GM04503 (cell line): ENCODE results near the gene SRRM4.

Source experiments
- DNase-seq: peaks from one replicate; pipeline ENCODE4 v3.0.0-alpha.2; 2012; ENCODE audit warnings: low read depth

The SRRM4 gene

GRCh38 chr12:119122047-119122446 is 140.7 kb downstream of the SRRM4 start:
- no peak for DNase-seq

- DNase-seq, result no peak
Observed at GRCh38 chr12:119122751-119123150, 141.4 kb downstream of the SRRM4 start.

DNA sequence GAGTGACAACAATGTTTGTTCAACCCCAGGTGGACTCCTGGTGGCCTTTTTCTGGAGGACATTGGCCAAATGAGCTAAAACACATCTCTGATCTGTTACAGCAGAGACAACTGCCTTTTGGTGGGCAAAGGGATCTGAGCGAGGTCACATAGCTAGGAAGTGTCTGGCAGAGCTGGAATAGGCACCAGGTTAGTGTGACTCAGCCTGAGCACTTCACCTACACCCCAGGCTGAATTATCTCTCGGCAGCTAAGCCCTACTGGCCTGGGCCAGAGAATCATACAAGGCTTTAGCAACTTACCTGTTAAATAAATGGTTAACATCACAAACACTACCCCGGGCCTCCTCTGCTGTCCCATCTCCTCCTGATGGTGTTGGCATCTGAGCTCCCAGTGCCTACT is 147.2 kb downstream of the SRRM4 start:
- no peak for DNase-seq

DNA sequence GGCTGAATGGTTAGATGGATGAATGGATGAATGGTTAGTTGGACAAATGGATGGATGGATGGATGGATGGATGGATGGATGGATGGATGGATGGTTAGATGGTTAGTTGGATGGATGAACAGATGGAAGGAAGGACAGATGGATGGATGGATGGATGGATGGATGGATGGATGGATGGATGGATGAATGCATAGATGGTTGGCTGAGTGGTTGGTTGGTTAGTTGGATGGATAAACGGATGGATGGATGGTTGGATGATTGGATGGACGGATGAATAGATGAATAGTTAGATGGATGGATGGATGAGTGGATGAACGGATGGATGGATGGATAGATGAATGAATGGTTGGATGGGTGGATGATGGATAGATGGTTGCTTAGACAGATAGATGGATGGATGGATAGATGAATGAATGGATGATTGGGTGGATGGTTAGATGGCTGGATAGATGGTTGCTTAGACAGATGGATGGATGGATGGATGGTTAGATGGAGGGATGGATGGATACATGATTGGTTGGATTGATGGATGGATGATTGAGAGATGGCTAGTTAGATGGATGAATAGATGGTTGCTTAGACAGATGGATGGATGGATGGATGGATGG is 148.6 kb downstream of the SRRM4 start:
- no peak for DNase-seq

DNA sequence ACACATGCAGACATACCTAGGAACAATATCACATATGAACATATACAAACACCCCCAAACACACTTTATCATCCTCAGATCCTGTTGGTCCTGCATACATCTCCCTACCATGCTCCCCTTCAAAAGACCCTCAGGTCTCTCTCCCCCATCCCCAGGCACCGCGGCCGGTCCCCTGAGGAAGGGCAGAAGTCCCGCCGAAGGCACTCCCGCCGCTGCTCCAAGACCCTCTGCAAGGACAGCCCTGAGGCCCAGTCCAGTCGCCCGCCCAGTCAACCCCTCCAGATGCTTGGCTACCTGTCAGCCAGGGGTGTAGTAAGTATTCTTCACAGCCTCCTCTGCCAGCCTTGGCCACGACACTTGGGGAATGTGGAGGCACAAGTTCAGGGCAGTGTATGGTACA is 149.2 kb downstream of the SRRM4 start:
- DNase-seq, result no peak

- no peak for DNase-seq
Observed at GRCh38 chr12:119134284-119135072, 153.1 kb downstream of the SRRM4 start.

- no peak for DNase-seq
Observed at GRCh38 chr12:119136811-119137410, 155.6 kb downstream of the SRRM4 start.

DNA sequence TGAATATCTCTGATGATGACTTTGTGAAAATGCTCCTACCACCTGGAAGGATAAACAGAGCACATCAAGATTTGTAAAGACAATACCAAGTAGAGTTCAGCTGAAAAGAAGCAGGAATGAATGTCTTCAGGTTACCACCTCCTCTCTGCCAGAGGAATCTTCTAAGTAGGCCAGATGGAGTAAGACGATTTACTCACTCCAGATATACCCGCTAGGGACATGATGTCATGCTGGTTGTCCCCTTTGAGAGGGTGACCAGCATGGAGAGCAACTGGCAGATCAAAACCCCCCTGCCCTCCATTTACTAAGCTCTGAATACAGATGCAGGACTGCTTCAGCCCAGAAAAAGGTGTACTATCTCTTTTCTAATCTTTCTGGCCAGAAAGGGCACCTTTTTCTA is 158.1 kb downstream of the SRRM4 start:
- no peak for DNase-seq

DNA sequence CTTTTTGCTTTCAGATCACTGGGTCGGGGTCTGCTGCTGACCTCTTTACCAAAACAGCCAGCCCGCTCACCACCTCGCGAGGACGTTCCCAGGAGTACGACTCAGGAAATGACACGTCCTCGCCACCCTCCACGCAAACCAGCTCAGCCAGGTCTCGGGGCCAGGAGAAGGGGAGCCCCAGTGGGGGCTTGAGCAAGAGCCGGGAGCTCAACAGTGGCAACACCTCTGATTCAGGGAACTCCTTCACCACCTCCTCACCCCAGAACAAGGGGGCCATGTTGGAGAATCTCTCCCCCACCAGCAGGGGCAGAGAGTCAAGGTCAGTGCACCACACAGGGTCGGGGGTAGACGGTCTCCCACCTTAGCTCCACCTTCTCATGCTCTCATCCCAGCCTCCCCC is 164.0 kb downstream of the SRRM4 start:
- DNase-seq, result no peak

GRCh38 chr12:119147847-119148448 is 166.6 kb downstream of the SRRM4 start:
- no peak for DNase-seq

- DNase-seq, result no peak
Observed at GRCh38 chr12:119149270-119149669, 167.9 kb downstream of the SRRM4 start.

- DNase-seq, result no peak
Observed at GRCh38 chr12:119151445-119152026, 170.2 kb downstream of the SRRM4 start.

DNA sequence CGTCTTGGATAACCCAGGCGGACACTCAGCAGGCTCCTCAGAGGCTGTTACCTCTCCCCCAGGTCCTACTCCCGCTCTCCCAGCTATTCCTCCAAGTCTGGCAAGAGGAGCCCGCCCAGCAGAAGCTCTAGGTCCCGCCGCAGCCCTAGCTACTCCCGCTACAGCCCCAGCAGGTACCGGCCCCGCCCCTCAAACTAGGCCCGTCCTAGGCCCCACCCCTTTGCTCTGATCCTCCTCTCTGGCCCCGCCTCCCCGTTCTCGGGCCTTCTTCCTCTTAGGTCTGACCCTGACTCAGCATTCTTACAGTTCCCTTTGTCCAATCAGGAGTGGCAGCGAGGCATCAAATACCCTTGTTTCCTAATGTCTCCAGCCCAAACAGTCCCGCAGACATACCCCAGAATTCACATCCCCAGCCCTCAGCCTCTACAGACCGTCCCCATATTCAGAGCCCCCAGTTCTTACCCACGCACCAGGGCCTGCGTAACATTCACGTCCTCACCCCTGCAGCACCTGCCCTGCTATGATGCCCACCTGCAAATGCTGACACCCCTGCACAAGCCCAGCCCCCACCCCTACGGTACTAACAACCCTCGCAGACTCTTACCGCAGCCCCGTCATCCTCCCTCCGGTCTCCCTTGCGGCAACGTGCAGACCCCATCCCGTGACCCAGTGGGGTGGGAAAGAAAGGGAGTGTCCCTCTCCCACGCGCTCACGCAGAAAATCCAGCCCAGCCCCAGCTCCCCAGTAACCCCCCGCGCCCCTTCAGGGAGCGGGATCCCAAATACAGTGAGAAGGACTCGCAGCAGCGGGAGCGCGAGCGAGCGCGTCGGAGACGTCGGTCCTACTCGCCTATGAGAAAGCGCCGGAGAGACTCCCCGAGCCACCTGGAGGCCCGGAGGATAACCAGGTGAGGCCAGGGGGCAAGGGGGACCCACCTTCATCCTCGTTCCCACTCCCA is 172.4 kb downstream of the SRRM4 start:
- DNase-seq, result no peak

DNA sequence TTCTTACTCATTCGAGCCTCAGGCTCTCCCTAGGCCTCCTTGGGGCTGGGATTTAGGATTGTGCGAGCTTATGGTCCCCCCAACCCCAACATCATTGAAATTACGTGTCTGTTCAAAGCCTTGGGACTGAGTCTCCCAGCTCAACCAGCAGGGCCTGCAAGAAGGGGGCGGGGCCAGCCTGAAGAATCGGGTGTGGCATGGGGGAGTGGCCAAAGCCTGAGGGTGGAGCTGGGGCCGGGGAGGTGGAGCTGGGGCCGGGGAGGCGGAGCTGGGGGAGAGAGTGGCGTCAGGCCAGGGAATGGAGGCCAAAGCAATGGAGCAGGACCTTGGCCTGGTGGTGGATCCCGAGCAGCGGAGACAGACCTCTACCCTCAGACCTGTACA is 173.1 kb downstream of the SRRM4 start:
- no peak for DNase-seq

- no peak for DNase-seq
Observed at GRCh38 chr12:119156401-119157044, 175.2 kb downstream of the SRRM4 start.

DNA sequence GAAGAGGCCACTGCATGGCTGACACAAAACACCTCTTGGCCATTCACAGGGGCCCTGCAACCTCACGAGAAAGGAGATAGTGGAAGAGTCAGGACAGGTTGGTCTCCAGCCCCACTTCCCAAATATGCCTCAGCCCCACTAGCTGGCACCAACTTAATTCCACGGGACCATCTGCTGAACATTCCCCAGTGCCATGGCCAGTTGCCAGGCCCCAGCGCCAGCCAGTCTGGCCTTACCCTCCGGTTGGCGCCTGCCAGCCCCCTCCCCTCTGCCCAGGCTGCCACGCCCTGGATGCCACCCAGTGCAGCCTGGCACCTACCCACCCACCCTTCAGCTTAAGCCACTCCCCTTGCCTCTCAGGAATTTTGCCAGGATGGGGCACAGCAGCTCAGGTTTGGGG is 176.2 kb downstream of the SRRM4 start:
- DNase-seq, result no peak

- no peak for DNase-seq
Observed at GRCh38 chr12:119157978-119158377, 176.6 kb downstream of the SRRM4 start.

DNA sequence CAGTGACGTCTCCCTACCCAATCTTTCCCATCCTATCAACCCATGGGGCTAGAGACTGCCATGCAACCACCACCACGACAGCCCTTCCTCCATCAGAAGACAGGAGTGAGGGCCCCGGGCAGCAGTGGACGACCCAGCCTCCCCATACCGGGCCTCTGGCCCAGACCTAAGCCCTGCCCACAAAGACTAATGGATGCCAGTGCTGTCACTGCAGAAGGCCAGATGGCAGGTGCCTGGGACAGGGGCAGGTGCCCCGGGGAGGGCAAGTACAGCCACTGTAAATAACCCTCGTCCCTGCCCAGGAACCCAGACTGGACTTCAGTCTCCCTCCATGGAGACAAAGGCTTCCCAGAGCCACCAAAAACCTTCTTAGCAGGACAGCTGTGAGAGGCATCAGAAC is 177.1 kb downstream of the SRRM4 start:
- DNase-seq, result no peak

- DNase-seq, result no peak
Observed at GRCh38 chr12:119159844-119160243, 178.5 kb downstream of the SRRM4 start.

GRCh38 chr12:119167902-119168301 is 186.6 kb downstream of the SRRM4 start:
- no peak for DNase-seq

DNA sequence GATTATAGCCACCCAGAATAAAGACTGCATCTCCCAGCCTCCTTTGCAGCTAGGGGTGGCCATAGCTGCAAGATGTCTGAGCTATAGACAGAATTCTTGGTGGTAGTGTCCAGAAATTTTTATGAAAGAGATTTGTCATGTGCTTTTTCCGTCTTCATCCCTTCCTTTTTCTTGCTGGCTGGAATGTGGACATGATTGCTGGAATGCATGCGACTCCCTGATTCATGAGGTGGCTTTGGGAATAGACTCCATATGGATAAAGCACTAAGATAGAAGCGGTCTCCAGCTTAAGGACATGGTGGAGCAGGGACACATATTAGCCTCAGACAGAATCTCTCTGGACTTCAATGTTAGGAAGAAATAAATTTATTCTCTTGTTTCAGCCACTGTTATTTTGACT is 187.4 kb downstream of the SRRM4 start:
- no peak for DNase-seq
